Gastroesophageal sphincter (tissue), 3 donors: Measurements from ENCODE around the gene NTMT1.

Experiments
- CTCF ChIP-seq, 4 experiments: fragments of 200-600 bp in 2 of 4; fragments of 450-650 bp in 2 of 4; sonication (generic) in 1 of 4; IDR thresholded peaks; one replicate each; pipeline ENCODE4 v1.5.1; 2017 to 2019; ENCODE audit warnings: antibody characterized with exemption in 4 of 4, mild to moderate bottlenecking in 2 of 4, moderate library complexity in 2 of 4
- EP300 ChIP-seq: sonication (generic); formaldehyde crosslinking; IDR thresholded peaks from one replicate; pipeline ENCODE4 v1.6.1; 2017; ENCODE audit warnings: antibody characterized with exemption, mild to moderate bottlenecking
- POLR2A ChIP-seq, 2 donors: fragments of 450-650 bp; IDR thresholded peaks; one replicate each; pipeline ENCODE4 v1.6.1; 2017; ENCODE audit warnings: antibody characterized with exemption in 2 of 2, mild to moderate bottlenecking in 2 of 2, moderate library complexity in 1 of 2
- POLR2AphosphoS5 ChIP-seq: sonication (generic); formaldehyde crosslinking; IDR thresholded peaks from one replicate; pipeline ENCODE4 v1.6.1; 2017; ENCODE audit warnings: antibody characterized with exemption

- TF ChIP-seq POLR2AphosphoS5, result peak; percentile 62
- no peak for TF ChIP-seq CTCF (IDR thresholded peaks at IDR 0.05)
- peak in 1 of 2 donors; percentile 30 for TF ChIP-seq POLR2A (IDR thresholded peaks at IDR 0.05)
- TF ChIP-seq EP300, result no peak
Measured at GRCh38 chr9:129596541-129597331, 29.2 kb upstream of the NTMT1 start.
